Fibroblast of lung (primary cell): Measurements from ENCODE around the gene CNDP1. TPM values are rescaled to one million over a fixed set of nuclear protein-coding genes. Genes with fewer than 3 reads are reported as not detected.

Source experiments
- DNase-seq, 2 donors: peaks; one replicate each; pipeline versions ENCODE4 v3.0.0 to v3.0.0-alpha.2; 2010; ENCODE audit warnings: low read depth in 2 of 2
- H2AFZ ChIP-seq: 2 replicates; pipeline ENCODE4 v1.5.1; 2012; ENCODE audit warnings: low read length, control low read depth, inconsistent platforms
- H3K27ac ChIP-seq: 2 replicates; pipeline ENCODE4 v1.5.1; 2011; ENCODE audit warnings: low read length, control low read depth; ENCODE audit not compliant: insufficient read depth
- H3K27me3 ChIP-seq: 2 replicates; pipeline ENCODE4 v1.5.1; 2011; ENCODE audit warnings: mild to moderate bottlenecking, low read length; ENCODE audit not compliant: control insufficient read depth, insufficient read depth
- H3K36me3 ChIP-seq: 2 replicates; pipeline ENCODE4 v1.5.1; 2011; ENCODE audit warnings: low read length; ENCODE audit not compliant: control insufficient read depth, insufficient read depth
- H3K4me1 ChIP-seq: 2 replicates; pipeline ENCODE4 v1.5.1; 2011; ENCODE audit warnings: low read length; ENCODE audit not compliant: control insufficient read depth, insufficient read depth; ENCODE audit errors: extremely low read depth
- H3K4me2 ChIP-seq: 2 replicates; pipeline ENCODE4 v1.5.1; 2011; ENCODE audit warnings: low read length, control low read depth; ENCODE audit not compliant: insufficient read depth; ENCODE audit errors: extremely low read depth
- H3K4me3 ChIP-seq, 4 experiments: fragments of 200-600 bp in 1 of 4; sonication (generic) in 1 of 4; replicated peaks in 1 of 4; 2 replicates each; pipeline ENCODE4 v1.5.1; 2011 to 2016; ENCODE audit warnings: low read length in 4 of 4, low read depth in 3 of 4, mild to moderate bottlenecking in 3 of 4, control low read depth in 2 of 4, inconsistent platforms in 1 of 4, mixed read lengths in 1 of 4; ENCODE audit not compliant: insufficient read depth in 1 of 4; ENCODE audit errors: control extremely low read depth in 1 of 4
- H3K79me2 ChIP-seq: 2 replicates; pipeline ENCODE4 v1.5.1; 2012; ENCODE audit warnings: mild to moderate bottlenecking, low read length, inconsistent platforms; ENCODE audit not compliant: control insufficient read depth, insufficient read depth
- H3K9ac ChIP-seq: 2 replicates; pipeline ENCODE4 v1.5.1; 2011; ENCODE audit warnings: mild to moderate bottlenecking, low read length, control low read depth; ENCODE audit not compliant: insufficient read depth
- H3K9me3 ChIP-seq: 2 replicates; pipeline ENCODE4 v1.5.1; 2012; ENCODE audit warnings: low read depth, low read length; ENCODE audit not compliant: control insufficient read depth, insufficient read depth
- H4K20me1 ChIP-seq: 2 replicates; pipeline ENCODE4 v1.5.1; 2011; ENCODE audit warnings: low read length; ENCODE audit not compliant: control insufficient read depth, insufficient read depth; ENCODE audit errors: extremely low read depth
- EZH2 ChIP-seq: IDR thresholded peaks from 2 replicates; pipeline ENCODE4 v1.5.1; 2012; ENCODE audit warnings: low read length, control low read depth, mild to moderate bottlenecking; ENCODE audit errors: missing control alignments
- polyA plus RNA-seq, 2 donors: library from polyadenylated mRNA; depleted of rRNA in 1 of 2; stranded (reverse) in 1 of 2; unstranded in 1 of 2; fragments of >200 nt; gene quantifications; 2 replicates each; pipeline ENCODE4 v1.2.1, GENCODE V29; 2011 to 2012; ENCODE audit warnings: missing spikeins in 1 of 2
- total RNA-seq: library from RNA; depleted of rRNA; stranded (reverse); fragments of >200 nt; gene quantifications from 2 replicates; pipeline ENCODE4 v1.2.1, GENCODE V29; 2014
- TF ChIP-seq, protein P1 (sequence below), 2 donors: IDR thresholded peaks in 1 of 2; conservative IDR thresholded peaks in 1 of 2; 1 replicate in 1 of 2; 2 replicates in 1 of 2; pipeline ENCODE4 v1.5.1; 2011 to 2012; ENCODE audit warnings: low read length in 2 of 2, control low read depth in 1 of 2, inconsistent platforms in 1 of 2, low read depth in 1 of 2, mild to moderate bottlenecking in 1 of 2

Gene CNDP1
- total and polyA plus RNA-seq, 2 donors (not counting 1 experiment from before 2014, with no cell fraction given): not detected

DNA sequence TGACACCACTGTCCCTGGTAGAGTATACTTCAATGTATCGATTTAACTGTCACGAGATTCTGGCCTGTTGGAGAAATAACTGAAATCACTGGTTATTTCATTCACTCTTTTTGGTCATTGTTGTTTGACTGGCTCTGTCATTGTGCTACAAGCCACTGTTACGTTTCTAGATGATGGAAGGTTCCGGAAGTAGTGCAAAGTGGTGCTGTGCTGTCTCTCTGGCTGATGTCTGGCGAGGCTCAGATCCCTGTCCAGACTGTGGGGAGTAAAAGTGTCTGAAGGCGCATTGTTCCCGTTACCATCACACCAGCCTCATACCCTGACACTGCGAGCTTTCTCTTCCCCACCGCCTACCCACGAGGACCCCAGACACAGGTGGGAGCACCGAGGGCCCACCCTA lies 11.7 kb downstream of the CNDP1 start:
- no peak overlapping the region for H3K4me2 ChIP-seq
- H3K27ac ChIP-seq: no peak overlapping the region
- no peaks in the 10 kb centered on the region for H3K36me3 ChIP-seq
- no peaks in the 10 kb centered on the region for H3K27me3 ChIP-seq
- no peaks in the 10 kb centered on the region for H3K79me2 ChIP-seq
- H3K9me3 ChIP-seq: no peaks in the 10 kb centered on the region
- H3K9ac ChIP-seq: no peak overlapping the region
- DNase-seq: no peak
- TF ChIP-seq, protein P1, sequence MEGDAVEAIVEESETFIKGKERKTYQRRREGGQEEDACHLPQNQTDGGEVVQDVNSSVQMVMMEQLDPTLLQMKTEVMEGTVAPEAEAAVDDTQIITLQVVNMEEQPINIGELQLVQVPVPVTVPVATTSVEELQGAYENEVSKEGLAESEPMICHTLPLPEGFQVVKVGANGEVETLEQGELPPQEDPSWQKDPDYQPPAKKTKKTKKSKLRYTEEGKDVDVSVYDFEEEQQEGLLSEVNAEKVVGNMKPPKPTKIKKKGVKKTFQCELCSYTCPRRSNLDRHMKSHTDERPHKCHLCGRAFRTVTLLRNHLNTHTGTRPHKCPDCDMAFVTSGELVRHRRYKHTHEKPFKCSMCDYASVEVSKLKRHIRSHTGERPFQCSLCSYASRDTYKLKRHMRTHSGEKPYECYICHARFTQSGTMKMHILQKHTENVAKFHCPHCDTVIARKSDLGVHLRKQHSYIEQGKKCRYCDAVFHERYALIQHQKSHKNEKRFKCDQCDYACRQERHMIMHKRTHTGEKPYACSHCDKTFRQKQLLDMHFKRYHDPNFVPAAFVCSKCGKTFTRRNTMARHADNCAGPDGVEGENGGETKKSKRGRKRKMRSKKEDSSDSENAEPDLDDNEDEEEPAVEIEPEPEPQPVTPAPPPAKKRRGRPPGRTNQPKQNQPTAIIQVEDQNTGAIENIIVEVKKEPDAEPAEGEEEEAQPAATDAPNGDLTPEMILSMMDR (conservative IDR thresholded peaks at IDR 0.05 in 1 of 2, IDR thresholded peaks at IDR 0.05 in 1 of 2; ENCODE audit: low read depth in 1 of 2, low read length in 2 of 2): no peak
- TF ChIP-seq EZH2: no peak
- no peak overlapping the region for H2AFZ ChIP-seq
- no peak overlapping the region for H3K4me3 ChIP-seq
- H3K4me1 ChIP-seq: peaks cover 4% of the 10 kb centered on the region
- no peaks in the 10 kb centered on the region for H4K20me1 ChIP-seq

DNA sequence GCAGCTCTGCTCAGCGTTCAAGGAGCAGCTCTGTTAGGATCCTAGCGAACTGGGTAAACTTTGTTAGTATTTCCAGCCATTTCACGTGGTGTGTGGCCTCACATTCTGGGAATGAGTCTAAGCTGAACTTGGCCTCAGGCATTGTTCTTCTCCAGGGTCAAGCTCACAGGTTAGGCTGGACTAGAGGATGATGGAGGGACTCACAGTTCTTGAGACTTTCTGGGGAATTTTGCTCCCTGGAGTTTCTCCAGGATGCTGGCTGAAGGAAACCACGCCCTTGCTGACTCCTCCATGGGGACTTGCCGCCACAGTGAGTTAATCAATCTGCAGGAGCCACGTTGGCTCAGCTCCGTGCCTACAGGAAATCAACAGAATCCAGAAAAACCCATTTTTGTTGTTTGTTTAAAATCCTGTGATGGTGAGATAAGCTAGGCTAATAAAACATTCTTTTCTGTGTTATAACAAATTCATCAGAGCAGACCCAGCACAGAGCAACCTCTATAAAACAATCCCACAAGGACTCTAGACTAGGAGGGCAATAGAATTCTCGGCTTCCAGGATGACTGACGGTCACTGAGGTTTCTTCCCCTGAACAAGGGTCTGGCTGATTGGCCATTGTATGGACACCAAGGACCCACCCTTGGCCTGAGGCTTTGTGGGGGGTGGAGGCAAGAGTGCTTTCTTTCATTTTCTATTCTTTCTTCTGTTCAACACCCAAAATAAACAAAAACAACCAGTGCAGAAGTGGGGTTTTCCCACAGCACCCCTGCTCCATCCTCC lies 12.6 kb downstream of the CNDP1 start:
- Histone ChIP-seq H3K27me3 (no peaks in the 10 kb centered on the region), H3K79me2 (no peaks in the 10 kb centered on the region), H3K4me1 (peaks cover 4% of the 10 kb centered on the region), H4K20me1 (no peaks in the 10 kb centered on the region), H3K4me2 (peak overlapping the region; percentile 44), H2AFZ (peak overlapping the region; percentile 75), H3K36me3 (no peaks in the 10 kb centered on the region), H3K4me3 (no peak overlapping the region), H3K9ac (no peak overlapping the region), H3K9me3 (no peaks in the 10 kb centered on the region), H3K27ac (no peak overlapping the region)
- DNase-seq: peak; percentile 19 to 39
- TF ChIP-seq, protein P1 (conservative IDR thresholded peaks at IDR 0.05 in 1 of 2, IDR thresholded peaks at IDR 0.05 in 1 of 2; ENCODE audit: low read depth in 1 of 2, low read length in 2 of 2): no peak
- no peak for TF ChIP-seq EZH2

DNA sequence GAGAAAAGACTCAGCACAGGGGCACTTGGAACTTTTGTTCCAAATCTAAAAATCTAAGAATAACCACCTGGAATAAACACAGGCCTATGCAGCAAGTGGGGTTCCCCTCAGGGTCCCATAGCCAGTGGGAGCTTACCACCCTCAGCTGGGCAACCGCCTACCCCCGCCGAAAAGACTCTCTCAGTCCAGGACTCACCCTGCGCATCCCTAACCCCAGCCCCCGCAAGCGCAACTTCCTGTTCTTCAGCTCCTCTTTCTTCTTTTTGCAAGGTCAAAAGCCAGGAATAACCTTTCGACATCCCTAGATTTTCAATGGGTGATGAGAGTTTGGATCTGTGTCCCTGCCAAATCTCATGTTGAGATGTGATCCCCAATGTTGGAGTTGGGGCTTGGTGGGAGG lies 13.6 kb downstream of the CNDP1 start:
- Histone ChIP-seq H3K9me3 (no peaks in the 10 kb centered on the region), H4K20me1 (no peaks in the 10 kb centered on the region), H3K79me2 (no peaks in the 10 kb centered on the region), H3K4me1 (peaks cover 4% of the 10 kb centered on the region), H3K36me3 (no peaks in the 10 kb centered on the region), H2AFZ (no peak overlapping the region), H3K27me3 (no peaks in the 10 kb centered on the region), H3K27ac (no peak overlapping the region), H3K4me3 (no peak overlapping the region), H3K9ac (no peak overlapping the region), H3K4me2 (no peak overlapping the region)
- TF ChIP-seq, protein P1 (conservative IDR thresholded peaks at IDR 0.05 in 1 of 2, IDR thresholded peaks at IDR 0.05 in 1 of 2; ENCODE audit: low read depth in 1 of 2, low read length in 2 of 2): no peak
- TF ChIP-seq EZH2: no peak
- DNase-seq: no peak
